GM12878 (cell line): ENCODE measurements around the gene PALLD. TPM values are rescaled to one million over a fixed set of nuclear protein-coding genes. Genes with fewer than 3 reads are reported as not detected.

ENCODE experiments used
- ATAC-seq: fragments of 200-7000 bp; cut with Tn5 transposase; 3 replicates; pipeline ENCODE4 v1.9.1; 2020; ENCODE audit warnings: mild to moderate bottlenecking, moderate library complexity
- BruUV-seq: library from RNA; stranded (reverse); fragments of 400-500 nt; replicated peaks from 2 replicates; lab custom pipeline; 2021; lab: Mats Ljungman, UMichigan
- CTCF ChIA-PET: fragments of 300-600 bp; sonication (Branson Sonifier 250); formaldehyde crosslinking; extraction: SDS; loops from one replicate; lab custom pipeline; 2021; ENCODE audit warnings: inconsistent platforms; lab: Yijun Ruan, JAX
- POLR2A ChIA-PET: fragments of 350-600 bp; formaldehyde crosslinking; extraction: SDS; loops from one replicate; lab custom pipeline; 2021; ENCODE audit warnings: inconsistent platforms; lab: Charles Lee
- RAD21 ChIA-PET: fragments of 300-600 bp; sonication (Branson Sonifier 250); formaldehyde crosslinking; loops from one replicate; lab custom pipeline; 2023; ENCODE audit warnings: antibody characterized with exemption; ENCODE audit not compliant: unreplicated experiment; lab: Charles Lee
- SMC1A ChIA-PET: fragments of 300-600 bp; sonication (Branson Sonifier 250); formaldehyde crosslinking; loops from one replicate; lab custom pipeline; 2023; ENCODE audit not compliant: unreplicated experiment, uncharacterized antibody; lab: Charles Lee
- DNase-seq: peaks from one replicate; pipeline ENCODE4 v3.0.0-alpha.2; 2011; ENCODE audit warnings: low read depth, low spot score
- FAIRE-seq: peaks from 3 replicates; lab custom pipeline; 2011; peaks lifted over from hg19 to GRCh38; lab: Jason Lieb, UNC
- H2AFZ ChIP-seq: 2 replicates; pipeline ENCODE4 v1.6.0; 2011; ENCODE audit warnings: low read depth, low read length, control low read depth; ENCODE audit not compliant: control insufficient read depth
- H3K27ac ChIP-seq: 2 replicates; pipeline ENCODE4 v1.5.1; 2011; ENCODE audit warnings: control low read depth; ENCODE audit not compliant: control insufficient read depth, insufficient read depth
- H3K27me3 ChIP-seq, 2 experiments: replicated peaks in 1 of 2; 2 replicates each; pipeline versions ENCODE4 v1.6.0 to v1.6.1; 2011; ENCODE audit warnings: low read length in 1 of 2; ENCODE audit not compliant: control insufficient read depth in 2 of 2, insufficient read depth in 2 of 2
- H3K36me3 ChIP-seq, 2 experiments: 2 replicates each; pipeline ENCODE4 v1.5.1; 2011; ENCODE audit warnings: low read length in 1 of 2; ENCODE audit not compliant: control insufficient read depth in 2 of 2, insufficient read depth in 2 of 2
- H3K4me1 ChIP-seq: 2 replicates; pipeline ENCODE4 v1.6.1; 2011; ENCODE audit warnings: mild to moderate bottlenecking, low read length, moderate library complexity, mixed read lengths; ENCODE audit not compliant: control insufficient read depth, insufficient read depth
- H3K4me2 ChIP-seq: 2 replicates; pipeline ENCODE4 v1.6.0; 2011; ENCODE audit warnings: control low read depth; ENCODE audit not compliant: control insufficient read depth, insufficient read depth
- H3K4me3 ChIP-seq: fragments of 200-600 bp; sonication (generic); 2 replicates; pipeline ENCODE4 v1.5.1; 2016
- H3K79me2 ChIP-seq: 2 replicates; pipeline ENCODE4 v1.6.0; 2011; ENCODE audit warnings: low read length; ENCODE audit not compliant: control insufficient read depth, insufficient read depth
- H3K9ac ChIP-seq: 2 replicates; pipeline ENCODE4 v1.8.0; 2011; ENCODE audit warnings: low read length, control low read depth, mixed read lengths; ENCODE audit not compliant: control insufficient read depth, insufficient read depth
- H3K9me3 ChIP-seq: replicated peaks from 3 replicates; pipeline ENCODE4 v1.5.1; 2011; ENCODE audit warnings: mild to moderate bottlenecking, low read length; ENCODE audit not compliant: control insufficient read depth, insufficient read depth
- H4K20me1 ChIP-seq: 2 replicates; pipeline ENCODE4 v1.6.0; 2011; ENCODE audit not compliant: control insufficient read depth, insufficient read depth
- BACH1 ChIP-seq: fragments of 450-650 bp; IDR thresholded peaks from 2 replicates; pipeline ENCODE4 v1.6.1; 2017; ENCODE audit warnings: mild to moderate bottlenecking, borderline replicate concordance
- BCL11A ChIP-seq: IDR thresholded peaks from 2 replicates; pipeline ENCODE4 v1.6.1; 2011; ENCODE audit warnings: low read depth, low read length
- BCLAF1 ChIP-seq: fragments of 450-650 bp; IDR thresholded peaks from 2 replicates; pipeline ENCODE4 v1.6.1; 2017; ENCODE audit warnings: antibody characterized with exemption, mild to moderate bottlenecking, moderate library complexity
- BHLHE40 ChIP-seq, 2 experiments: fragments of 450-650 bp in 1 of 2; IDR thresholded peaks; 2 replicates each; pipeline ENCODE4 v1.6.1; 2011 to 2017; ENCODE audit warnings: low read depth in 2 of 2, borderline replicate concordance in 1 of 2, improper control_type of control experiment in 1 of 2, low read length in 1 of 2, mild to moderate bottlenecking in 1 of 2
- BRCA1 ChIP-seq: IDR thresholded peaks from 2 replicates; pipeline ENCODE4 v1.6.1; 2011; ENCODE audit warnings: low read depth, low read length, improper control_type of control experiment
- CEBPB ChIP-seq, 2 experiments: fragments of 150-350 bp in 1 of 2; IDR thresholded peaks; 2 replicates each; pipeline ENCODE4 v1.6.1; 2012 to 2014; ENCODE audit warnings: low read depth in 2 of 2, low read length in 2 of 2, borderline replicate concordance in 1 of 2, inconsistent platforms in 1 of 2
- CHD1 ChIP-seq: IDR thresholded peaks from 2 replicates; pipeline ENCODE4 v1.6.1; 2012; ENCODE audit warnings: low read depth, low read length, improper control_type of control experiment
- CREM ChIP-seq: IDR thresholded peaks from 2 replicates; pipeline ENCODE4 v1.6.1; 2014; ENCODE audit warnings: antibody characterized with exemption, low read depth
- HDGF ChIP-seq: fragments of 450-650 bp; IDR thresholded peaks from 2 replicates; pipeline ENCODE4 v1.6.1; 2016; ENCODE audit warnings: antibody characterized with exemption
- SMC3 ChIP-seq: IDR thresholded peaks from 2 replicates; pipeline ENCODE4 v1.6.1; 2011; ENCODE audit warnings: low read length, improper control_type of control experiment, borderline replicate concordance
- SUZ12 ChIP-seq: fragments of 200-600 bp; sonication (generic); IDR thresholded peaks from one replicate; pipeline ENCODE4 v1.6.1; 2018; ENCODE audit warnings: antibody characterized with exemption, mild to moderate bottlenecking; ENCODE audit not compliant: unreplicated experiment
- ZNF217 ChIP-seq: fragments of 450-650 bp; IDR thresholded peaks from 2 replicates; pipeline ENCODE4 v1.6.1; 2017; ENCODE audit warnings: antibody characterized with exemption, mild to moderate bottlenecking
- WGBS: methylation state at CpG from one replicate; pipeline ENCODE4 v1.1.6; 2016; ENCODE audit warnings: low lambda C conversion rate; ENCODE audit not compliant: insufficient replicate concordance, insufficient coverage; ENCODE audit errors: missing lambda C conversion rate; 5-methylcytosine and 5-hydroxymethylcytosine counted together
- in situ Hi-C: fragments of 300-500 bp; cut with MboI; formaldehyde crosslinking; loops from 9 replicates; pipeline ENCODE4 v1.14.3; 2018; ENCODE audit warnings: mixed read lengths
- intact Hi-C: fragments of 100-400 bp; cut with micrococcal nuclease; formaldehyde crosslinking; loops from one replicate; pipeline ENCODE4 v1.14.2; 2022; ENCODE audit not compliant: unreplicated experiment
- polyA plus RNA-seq, 11 experiments: library from polyadenylated mRNA; depleted of rRNA in 4 of 11; unstranded in 6 of 11; stranded (reverse) in 5 of 11; fragments of >200 nt; fragmentation: Nextera tagmentation in 4 of 11; fragmentation: Illumina TruSeq in 1 of 11; extraction: Ambion mirVana in 4 of 11; extraction: Trizol in 1 of 11; gene quantifications; 1 replicate in 1 of 11; 2 replicates in 10 of 11; pipeline versions ENCODE4 v1.2.1 to v1.2.3, GENCODE V29; 2011 to 2016; ENCODE audit warnings: inconsistent platforms in 2 of 11, missing spikeins in 2 of 11, low read depth in 1 of 11
- total RNA-seq, 4 experiments: library from RNA; depleted of rRNA in 3 of 4; stranded (reverse); fragments of >200 nt in 3 of 4; fragmentation: Illumina TruSeq in 1 of 4; extraction: Trizol in 1 of 4; gene quantifications; 2 replicates each; pipeline versions ENCODE4 v1.2.1 to v1.2.3, GENCODE V29; 2013 to 2021

The PALLD gene
- total and polyA plus RNA-seq, 10 of the 15 experiments (the other 5 are each of a cell fraction or from before 2014, with no cell fraction given), result 1.0 to 7.7 (median 1.7) TPM

DNA sequence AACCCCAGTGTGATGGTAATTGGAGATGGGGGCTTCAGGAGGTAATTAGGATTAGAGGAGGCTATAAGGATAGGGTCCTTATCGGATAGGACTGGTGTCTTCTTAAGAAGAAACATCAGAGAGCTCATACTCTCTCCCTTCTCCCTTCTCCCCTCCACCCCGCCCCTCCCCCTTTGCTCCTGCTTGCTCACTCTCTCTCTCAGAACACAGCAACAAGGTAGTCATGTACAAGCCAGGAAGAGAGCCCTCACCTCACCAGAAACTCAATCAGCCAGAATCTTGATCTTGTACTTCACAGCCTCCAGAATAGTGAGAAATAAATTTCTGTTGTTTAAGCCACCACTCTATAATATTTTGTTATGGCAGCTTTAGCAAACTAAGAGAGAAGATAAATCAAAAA, 21.1 kb upstream of the PALLD start:
- POLR2A ChIA-PET, result no interaction called here
- H3K4me1 ChIP-seq, result no peaks in the 10 kb centered on the region
- no peak overlapping the region for H3K9ac ChIP-seq
- no TSS peak for BruUV-seq
- ATAC-seq, result no peak
- no peak overlapping the region for H2AFZ ChIP-seq
- H4K20me1 ChIP-seq, result no peaks in the 10 kb centered on the region
- no peak for DNase-seq
- no peak overlapping the region for H3K27ac ChIP-seq
- WGBS, result 31% methylated on average over 2 of the region's 2 CpGs
- FAIRE-seq, result no peak
- H3K36me3 ChIP-seq, result no peaks in the 10 kb centered on the region
- H3K4me2 ChIP-seq, result no peak overlapping the region
- H3K79me2 ChIP-seq, result no peaks in the 10 kb centered on the region
- CTCF ChIA-PET, result no interaction called here
- RAD21 ChIA-PET, result interaction anchor here (1.5 kb wide), 1 partner anchor 36 kb away, joined by 3 read pairs; no protein-coding TSS in a partner anchor
- no peaks in the 10 kb centered on the region; a peak in 1 of 4 replicates for H3K27me3 ChIP-seq
- no peaks in the 10 kb centered on the region for H3K9me3 ChIP-seq
- no peak overlapping the region for H3K4me3 ChIP-seq
- in situ Hi-C loops (no loop called here), intact Hi-C loops (no loop called here)
- TF ChIP-seq BACH1, result no peak
- TF ChIP-seq CREM, result no peak
- SMC1A ChIA-PET, result no interaction called here

- Histone ChIP-seq H3K4me1 (peaks cover 6% of the 10 kb centered on the region; the same call in 1 of the 2 replicates), H3K27me3 (no peaks in the 10 kb centered on the region; a peak in 2 of 4 replicates), H3K9ac (no peak overlapping the region), H3K4me2 (no peak overlapping the region), H3K27ac (no peak overlapping the region), H2AFZ (no peak overlapping the region), H3K4me3 (no peak overlapping the region), H3K36me3 (no peaks in the 10 kb centered on the region), H3K79me2 (no peaks in the 10 kb centered on the region), H3K9me3 (no peaks in the 10 kb centered on the region), H4K20me1 (no peaks in the 10 kb centered on the region)
- ChIA-PET RAD21 (no interaction called here), CTCF (interaction anchor here (1.7 kb wide), 1 partner anchor 444 kb away, joined by 3 read pairs; no protein-coding TSS in a partner anchor), POLR2A (interaction anchor here (1.1 kb wide), 1 partner anchor 12 kb away, joined by 3 read pairs; no protein-coding TSS in a partner anchor), SMC1A (interaction anchor here (0.8 to 1.7 kb wide), 3 partner anchors 10 to 161 kb away, joined by 3 to 5 read pairs (median 4); partner anchors contain the start of gene DDX60)
- in situ Hi-C loops, result no loop called here
- FAIRE-seq (no peak), ATAC-seq (no peak), DNase-seq (no peak)
- 100% methylated on average over 3 of the region's 3 CpGs for WGBS
- no TSS peak for BruUV-seq
- intact Hi-C loops, result no loop called here
- TF ChIP-seq CEBPB (IDR thresholded peaks at IDR 0.05; ENCODE audit: borderline replicate concordance in 1 of 2, low read depth in 2 of 2, low read length in 2 of 2) (no peak), BCLAF1 (no peak), HDGF (no peak), ZNF217 (no peak), CHD1 (no peak), BHLHE40 (IDR thresholded peaks at IDR 0.05; ENCODE audit: borderline replicate concordance in 1 of 2, low read depth in 2 of 2, low read length in 1 of 2) (no peak), BRCA1 (no peak), SMC3 (no peak), BCL11A (no peak), SUZ12 (no peak)
Observed at GRCh38 chr4:168478868-168479267, 18.0 kb upstream of the PALLD start.
